Coronary artery (tissue), 2 donors: ENCODE data around the gene TTLL11.

ENCODE experiments used
- DNase-seq: peaks from one replicate; pipeline ENCODE4 v3.0.0-alpha.2; 2017; ENCODE audit warnings: low spot score
- H3K27ac ChIP-seq, 2 donors: fragments of 200-600 bp; sonication (generic); one replicate each; pipeline ENCODE4 v1.5.1; 2016 to 2019
- H3K4me3 ChIP-seq: fragments of 200-600 bp; sonication (generic); 2 replicates; pipeline ENCODE4 v1.5.1; 2016; ENCODE audit warnings: mild to moderate bottlenecking, moderate library complexity
- TF ChIP-seq, protein P1 (sequence below): fragments of 200-600 bp; sonication (generic); IDR thresholded peaks from one replicate; pipeline ENCODE4 v1.5.1; 2019; ENCODE audit warnings: antibody characterized with exemption

Gene TTLL11

DNA sequence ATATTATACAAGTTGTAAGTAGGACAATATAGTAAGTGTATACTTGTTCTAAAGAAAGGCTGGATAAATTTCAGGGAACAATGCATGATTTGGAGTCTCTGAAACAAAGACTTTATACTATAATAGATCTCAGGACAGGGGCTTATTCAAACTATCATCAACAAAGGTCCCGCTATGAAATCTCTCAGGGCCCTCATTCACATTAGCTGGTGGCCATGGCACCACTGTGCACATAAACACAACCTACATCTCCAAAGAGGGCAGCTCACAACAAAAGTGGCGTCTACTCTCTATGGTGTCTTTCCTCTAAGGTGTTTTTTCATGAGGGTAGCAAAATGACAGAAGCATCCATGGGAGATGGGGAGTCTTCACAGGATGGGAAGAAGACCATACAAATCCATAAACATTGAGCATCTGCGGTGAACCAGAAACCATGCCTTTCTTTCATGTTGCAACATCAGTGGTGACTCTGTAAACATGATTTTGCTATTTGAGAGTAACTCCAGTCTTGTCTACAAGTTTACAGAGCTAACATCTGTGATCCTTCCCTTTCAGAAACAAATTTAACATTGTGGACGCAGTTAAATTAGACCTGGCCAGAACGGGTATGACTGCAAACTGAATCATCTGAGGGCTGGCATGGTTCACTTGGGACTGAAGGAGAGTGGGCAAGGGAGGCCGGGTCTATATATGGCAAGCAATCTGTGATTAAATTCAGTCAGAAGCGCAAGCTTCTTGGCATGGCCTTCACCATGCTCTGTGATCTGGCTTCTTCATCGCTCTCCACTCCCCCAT lies 5.5 kb downstream of the TTLL11 start:
- H3K27ac ChIP-seq = peak overlapping the region; percentile 77 to 84
- TF ChIP-seq, protein P1, sequence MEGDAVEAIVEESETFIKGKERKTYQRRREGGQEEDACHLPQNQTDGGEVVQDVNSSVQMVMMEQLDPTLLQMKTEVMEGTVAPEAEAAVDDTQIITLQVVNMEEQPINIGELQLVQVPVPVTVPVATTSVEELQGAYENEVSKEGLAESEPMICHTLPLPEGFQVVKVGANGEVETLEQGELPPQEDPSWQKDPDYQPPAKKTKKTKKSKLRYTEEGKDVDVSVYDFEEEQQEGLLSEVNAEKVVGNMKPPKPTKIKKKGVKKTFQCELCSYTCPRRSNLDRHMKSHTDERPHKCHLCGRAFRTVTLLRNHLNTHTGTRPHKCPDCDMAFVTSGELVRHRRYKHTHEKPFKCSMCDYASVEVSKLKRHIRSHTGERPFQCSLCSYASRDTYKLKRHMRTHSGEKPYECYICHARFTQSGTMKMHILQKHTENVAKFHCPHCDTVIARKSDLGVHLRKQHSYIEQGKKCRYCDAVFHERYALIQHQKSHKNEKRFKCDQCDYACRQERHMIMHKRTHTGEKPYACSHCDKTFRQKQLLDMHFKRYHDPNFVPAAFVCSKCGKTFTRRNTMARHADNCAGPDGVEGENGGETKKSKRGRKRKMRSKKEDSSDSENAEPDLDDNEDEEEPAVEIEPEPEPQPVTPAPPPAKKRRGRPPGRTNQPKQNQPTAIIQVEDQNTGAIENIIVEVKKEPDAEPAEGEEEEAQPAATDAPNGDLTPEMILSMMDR = no peak
- peak overlapping the region; percentile 15 for H3K4me3 ChIP-seq
- DNase-seq = no peak

DNA sequence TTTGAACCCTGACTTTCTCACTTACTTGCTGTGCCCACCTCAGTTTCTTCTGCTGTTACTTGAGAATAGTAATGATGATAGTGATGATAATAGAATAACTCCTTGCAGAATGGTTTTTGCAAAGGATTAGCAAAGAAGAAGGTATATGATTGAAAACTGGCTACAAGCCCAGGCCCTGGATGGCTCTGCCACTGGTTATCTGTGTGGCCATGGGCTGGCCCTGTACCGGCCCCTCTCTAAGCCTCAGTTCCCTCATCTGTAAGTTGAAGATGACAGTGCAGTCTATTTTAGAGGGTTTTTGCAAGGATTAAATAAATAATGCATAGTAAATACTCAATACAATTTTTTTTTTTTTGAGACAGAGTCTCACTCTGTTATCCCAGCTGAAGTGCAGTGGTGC lies 6.2 kb downstream of the TTLL11 start:
- Histone ChIP-seq H3K4me3 (no peak overlapping the region), H3K27ac (peak overlapping the region; percentile 77 to 84)
- TF ChIP-seq, protein P1 = no peak
- DNase-seq = no peak

DNA sequence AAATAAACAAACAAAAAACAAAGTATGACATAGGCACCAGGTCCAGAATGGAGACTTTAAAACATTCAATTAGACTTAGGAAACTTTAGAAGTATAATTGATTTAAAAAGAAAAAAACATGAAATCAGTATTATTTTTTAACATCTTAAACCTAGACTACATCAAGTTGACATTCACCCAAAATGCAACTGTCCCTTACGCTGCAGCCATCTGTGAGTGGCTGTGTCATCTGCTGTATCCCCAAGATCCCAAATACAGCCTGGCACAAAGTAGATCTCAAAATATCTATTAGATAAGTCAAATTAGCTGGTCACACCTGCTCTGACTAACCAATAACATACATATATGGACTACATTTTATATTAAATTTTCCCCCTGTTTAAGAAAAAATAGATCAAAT lies 7.8 kb downstream of the TTLL11 start:
- peak overlapping the region; percentile 15 to 55 for H3K27ac ChIP-seq
- no peak for DNase-seq
- TF ChIP-seq, protein P1 = no peak
- no peak overlapping the region for H3K4me3 ChIP-seq

DNA sequence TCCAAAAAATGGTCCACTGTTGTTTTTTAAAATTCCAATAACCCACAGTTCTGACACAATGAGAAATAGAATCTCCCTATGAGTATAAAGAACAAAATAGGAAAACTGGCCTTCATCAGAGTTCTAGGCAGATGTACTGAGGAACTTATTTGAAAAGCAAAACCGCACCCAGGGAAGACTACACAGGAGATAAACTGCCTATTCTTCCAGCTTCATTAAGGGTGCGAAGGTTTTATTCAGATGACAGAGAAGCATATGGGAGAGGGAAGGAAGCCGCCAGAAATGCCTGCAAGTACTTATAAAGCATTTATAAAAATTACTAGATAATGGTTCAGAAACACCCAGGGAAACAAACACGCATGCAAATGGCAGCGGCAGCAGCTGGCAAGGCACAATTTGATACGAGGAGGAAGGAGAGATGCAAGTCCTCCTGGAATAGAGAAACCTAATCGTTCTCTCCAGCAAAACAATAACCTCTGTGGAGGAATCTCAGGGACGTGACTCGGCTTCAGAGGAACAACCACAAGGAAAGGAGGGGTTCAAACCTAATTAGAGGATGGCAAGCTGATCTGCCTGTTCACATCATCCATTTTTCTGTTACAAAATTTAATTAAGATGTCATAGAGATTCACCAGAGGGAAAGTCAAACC lies 9.0 kb downstream of the TTLL11 start:
- peak overlapping the region; percentile 55 to 70 for H3K27ac ChIP-seq
- peak overlapping the region; percentile 19 for H3K4me3 ChIP-seq
- no peak for DNase-seq
- TF ChIP-seq, protein P1 = no peak

DNA sequence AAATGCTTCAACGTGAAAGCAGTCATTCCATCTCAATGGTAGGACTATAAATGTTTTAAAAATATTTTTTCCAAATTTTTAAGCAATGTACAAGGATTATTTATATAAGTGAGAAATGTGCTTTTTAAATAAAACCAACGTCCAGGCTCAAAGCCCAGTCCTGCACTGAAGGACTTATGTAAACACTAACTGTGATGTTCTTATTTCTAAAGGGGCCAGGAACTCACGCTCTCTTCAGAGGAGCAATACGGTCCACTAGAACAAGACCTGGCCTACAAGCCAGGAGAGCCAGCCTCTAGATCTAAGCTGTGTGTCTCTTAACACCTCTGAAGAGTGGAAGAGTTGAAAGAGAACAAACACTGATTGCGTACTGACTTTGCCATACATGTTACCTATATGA lies 12.1 kb downstream of the TTLL11 start:
- DNase-seq = no peak
- TF ChIP-seq, protein P1 = no peak
- H3K4me3 ChIP-seq = no peak overlapping the region
- H3K27ac ChIP-seq = peak overlapping the region; percentile 56 to 81

DNA sequence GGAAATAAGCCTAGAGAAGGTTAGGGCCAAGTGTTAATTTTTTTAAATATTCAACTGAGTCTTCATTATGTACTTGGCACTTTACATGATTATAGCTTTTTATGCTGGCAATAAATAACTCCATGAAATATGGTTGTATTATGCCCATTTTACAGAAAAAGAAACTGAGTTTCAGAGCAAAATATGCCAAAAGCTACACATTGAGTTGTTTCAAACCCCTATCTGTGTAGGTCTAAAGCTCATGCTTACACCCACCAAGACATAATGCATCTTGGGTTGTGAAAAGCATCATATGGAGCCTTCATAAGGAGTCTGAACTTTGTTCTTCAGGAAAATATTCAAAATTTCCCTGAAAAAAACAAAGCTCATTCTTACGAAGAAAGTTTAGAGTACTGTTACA lies 14.6 kb downstream of the TTLL11 start:
- no peak overlapping the region for H3K4me3 ChIP-seq
- no peak for DNase-seq
- H3K27ac ChIP-seq = no peak overlapping the region
- TF ChIP-seq, protein P1 = no peak

DNA sequence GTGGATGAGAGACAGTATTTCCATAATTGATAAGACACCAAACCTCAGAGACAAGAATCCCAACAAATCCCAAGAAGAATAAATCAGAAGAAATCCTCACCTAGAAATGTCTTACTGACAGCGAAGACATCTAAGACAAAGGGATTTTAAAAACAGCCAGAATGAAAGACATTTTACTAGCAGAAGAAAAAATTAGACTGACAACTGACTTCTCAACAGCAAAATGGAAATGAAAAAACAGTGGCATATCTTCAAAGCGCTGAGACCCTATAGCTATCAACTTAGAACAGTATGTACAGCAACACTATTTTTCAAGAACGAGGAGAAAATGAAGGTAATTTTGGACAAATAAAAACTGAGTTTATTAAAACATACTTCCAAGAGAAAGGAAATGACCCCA lies 16.3 kb downstream of the TTLL11 start:
- TF ChIP-seq, protein P1 = no peak
- no peak for DNase-seq
- Histone ChIP-seq H3K27ac (peak overlapping the region; percentile 2 to 85), H3K4me3 (no peak overlapping the region)
